HG03103 (cell line): Measurements from ENCODE around the gene NTHL1.

ENCODE experiments used
- ATAC-seq: cut with Tn5 transposase; IDR thresholded peaks from one replicate; pipeline ENCODE4 v1.9.1; 2021; ENCODE audit warnings: low read depth; ENCODE audit not compliant: unreplicated experiment

NTHL1 gene

GRCh38 chr16:1999866-2000514, 47.6 kb downstream of the NTHL1 start:
- no peak for ATAC-seq

- ATAC-seq, result no peak
Observed at GRCh38 chr16:1998852-1999801, 48.5 kb downstream of the NTHL1 start.

GRCh38 chr16:1998360-1998835, 49.2 kb downstream of the NTHL1 start:
- ATAC-seq, result no peak

- ATAC-seq, result no peak
Observed at GRCh38 chr16:1997494-1998359, 49.9 kb downstream of the NTHL1 start.

GRCh38 chr16:1993731-1994131, 53.9 kb downstream of the NTHL1 start:
- no peak for ATAC-seq

- ATAC-seq, result no peak
Observed at GRCh38 chr16:1992704-1993317, 54.8 kb downstream of the NTHL1 start.

- peak; percentile 44 for ATAC-seq
Observed at GRCh38 chr16:1991948-1992703, 55.5 kb downstream of the NTHL1 start.

- ATAC-seq, result peak; percentile 8
Observed at GRCh38 chr16:1991588-1991947, 56.1 kb downstream of the NTHL1 start.

- no peak for ATAC-seq
Observed at GRCh38 chr16:1991135-1991551, 56.5 kb downstream of the NTHL1 start.

GRCh38 chr16:1990351-1991134, 57.1 kb downstream of the NTHL1 start:
- no peak for ATAC-seq

GRCh38 chr16:1990101-1990350, 57.6 kb downstream of the NTHL1 start:
- no peak for ATAC-seq
